NCI-H2081 treated with DMSO at 0.1 percent for 48 hours (cell line): ENCODE measurements around the gene PTCD3.

Experiments
- DNase-seq: peaks from one replicate; lab custom pipeline; 2025; lab: John Stamatoyannopoulos, UW

The PTCD3 gene

GRCh38 chr2:86143926-86144685, 38.1 kb downstream of the PTCD3 start:
- no peak for DNase-seq

DNA sequence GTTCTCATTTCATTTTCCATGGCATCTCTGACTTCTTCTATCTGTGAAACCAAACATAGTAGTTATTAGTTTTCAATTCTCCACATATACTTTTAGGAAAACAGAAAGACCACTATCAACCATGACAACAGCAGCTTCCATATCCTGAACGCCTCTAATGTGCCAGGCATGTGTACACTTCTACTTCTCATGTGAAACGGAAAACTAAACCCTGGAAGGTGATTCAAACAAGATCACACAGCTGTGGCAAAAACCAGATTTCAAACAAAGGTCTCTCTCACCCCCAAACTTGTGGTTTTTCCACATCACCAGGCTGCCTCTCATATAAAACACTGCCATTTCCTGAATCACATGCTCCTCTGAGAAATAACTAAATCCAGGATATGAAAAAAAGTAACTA, 41.8 kb downstream of the PTCD3 start:
- no peak for DNase-seq

- no peak for DNase-seq
These were observed 44.5 kb downstream of the PTCD3 start for GRCh38 chr2:86150502-86150901.

DNA sequence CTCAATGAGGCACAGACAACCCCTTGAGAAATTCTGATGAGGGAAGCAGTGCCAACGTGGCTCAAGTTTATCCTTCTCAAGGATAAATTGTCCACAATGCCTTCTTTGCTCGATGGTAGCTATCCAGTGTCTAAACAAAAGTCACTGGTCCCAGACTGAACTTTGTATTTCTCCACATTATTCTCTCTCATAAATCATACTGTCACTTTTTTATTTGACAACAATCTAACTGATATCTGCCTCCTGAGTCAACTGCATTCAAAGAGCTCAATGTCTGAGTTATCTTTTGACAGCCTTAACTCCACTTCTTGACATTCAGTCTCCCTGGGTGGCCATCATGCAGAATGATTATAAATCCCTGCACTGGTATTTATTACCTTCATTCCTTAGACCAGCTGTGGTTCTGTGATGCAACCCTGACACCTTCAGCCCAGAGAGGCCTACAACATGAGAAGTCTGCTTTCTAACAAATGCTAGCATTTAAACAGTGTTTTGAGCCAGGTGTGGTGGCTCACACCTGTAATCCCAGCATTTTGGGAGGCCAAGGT, 51.0 kb downstream of the PTCD3 start:
- no peak for DNase-seq

- DNase-seq, result no peak
These were observed 52.3 kb downstream of the PTCD3 start for GRCh38 chr2:86158286-86158685.

- no peak for DNase-seq
These were observed 54.3 kb downstream of the PTCD3 start for GRCh38 chr2:86160156-86160952.

DNA sequence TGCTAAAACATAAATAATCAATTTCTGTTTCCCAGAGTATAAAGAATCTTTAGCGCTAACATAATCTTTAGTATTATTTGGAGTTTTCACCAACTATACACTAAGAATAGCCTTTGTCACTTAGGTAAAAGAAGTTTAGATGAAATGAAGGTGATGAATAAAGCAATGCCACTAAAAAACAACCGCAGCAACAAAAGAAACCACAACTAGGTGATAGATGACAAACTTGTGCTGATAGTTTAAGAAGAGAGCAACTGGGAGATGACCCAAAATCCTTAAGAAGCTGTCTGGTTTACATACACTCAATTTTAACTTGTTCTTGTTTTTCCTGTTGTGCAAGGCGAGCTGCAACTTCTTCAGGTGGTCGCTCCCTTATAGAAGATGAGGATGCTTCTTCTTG, 64.4 kb downstream of the PTCD3 start:
- DNase-seq, result no peak

GRCh38 chr2:86171295-86171694, 65.3 kb downstream of the PTCD3 start:
- DNase-seq, result no peak

DNA sequence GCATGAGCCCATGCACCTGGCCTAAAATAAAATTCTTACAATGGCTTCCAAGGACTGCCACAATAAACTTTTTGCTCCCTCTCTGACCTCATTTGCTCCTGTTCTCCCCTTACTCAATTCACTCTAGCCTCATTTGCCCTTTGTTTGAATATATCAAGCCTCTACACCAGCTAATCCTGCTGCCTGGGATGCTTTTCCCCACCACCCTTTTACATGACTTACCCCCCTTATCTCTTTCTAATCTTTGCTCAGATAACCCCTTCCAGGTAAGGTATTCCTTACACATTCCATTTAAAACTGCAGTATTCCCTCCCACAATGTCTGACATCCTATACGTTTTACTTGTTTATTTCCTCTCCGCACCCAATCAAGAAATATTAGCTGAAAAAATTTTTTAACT, 66.6 kb downstream of the PTCD3 start:
- no peak for DNase-seq

DNA sequence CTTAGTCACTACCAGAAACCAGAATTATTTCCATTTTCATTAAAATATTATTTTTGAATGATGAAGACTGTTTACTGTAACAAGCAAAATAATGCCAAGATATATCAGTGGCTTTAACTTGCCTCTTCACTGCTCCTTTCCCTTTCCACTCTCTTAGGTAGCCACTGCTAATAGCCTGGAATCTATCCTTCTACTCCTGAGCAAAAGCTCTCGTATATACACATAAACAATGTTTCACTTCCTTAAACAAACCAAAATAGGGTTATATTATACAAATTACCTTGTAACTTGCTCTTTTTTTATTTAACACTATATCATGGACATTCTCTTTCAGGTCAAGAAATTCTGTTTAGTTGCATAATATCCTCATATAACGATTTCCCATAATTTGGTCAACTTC, 68.4 kb downstream of the PTCD3 start:
- no peak for DNase-seq

DNA sequence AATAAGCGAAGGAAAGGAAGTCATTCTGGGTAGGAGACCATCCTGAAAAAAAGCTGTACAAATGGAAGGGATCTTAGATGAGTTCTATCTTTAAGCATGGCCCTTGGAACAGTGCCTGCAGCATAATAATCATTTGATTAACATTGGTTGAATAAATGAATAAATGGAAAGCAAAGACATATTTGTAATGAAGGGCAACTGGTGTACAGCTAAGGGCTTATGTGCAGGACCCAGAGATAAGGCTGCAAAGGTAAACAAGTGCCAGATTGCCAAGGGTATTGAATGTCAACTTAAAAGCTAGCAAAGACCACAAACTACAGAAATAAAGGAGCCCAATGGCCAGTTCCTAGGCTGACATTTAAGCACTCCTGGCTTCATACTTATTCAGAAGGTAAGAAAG, 69.8 kb downstream of the PTCD3 start:
- no peak for DNase-seq

GRCh38 chr2:86176597-86176996, 70.6 kb downstream of the PTCD3 start:
- no peak for DNase-seq

DNA sequence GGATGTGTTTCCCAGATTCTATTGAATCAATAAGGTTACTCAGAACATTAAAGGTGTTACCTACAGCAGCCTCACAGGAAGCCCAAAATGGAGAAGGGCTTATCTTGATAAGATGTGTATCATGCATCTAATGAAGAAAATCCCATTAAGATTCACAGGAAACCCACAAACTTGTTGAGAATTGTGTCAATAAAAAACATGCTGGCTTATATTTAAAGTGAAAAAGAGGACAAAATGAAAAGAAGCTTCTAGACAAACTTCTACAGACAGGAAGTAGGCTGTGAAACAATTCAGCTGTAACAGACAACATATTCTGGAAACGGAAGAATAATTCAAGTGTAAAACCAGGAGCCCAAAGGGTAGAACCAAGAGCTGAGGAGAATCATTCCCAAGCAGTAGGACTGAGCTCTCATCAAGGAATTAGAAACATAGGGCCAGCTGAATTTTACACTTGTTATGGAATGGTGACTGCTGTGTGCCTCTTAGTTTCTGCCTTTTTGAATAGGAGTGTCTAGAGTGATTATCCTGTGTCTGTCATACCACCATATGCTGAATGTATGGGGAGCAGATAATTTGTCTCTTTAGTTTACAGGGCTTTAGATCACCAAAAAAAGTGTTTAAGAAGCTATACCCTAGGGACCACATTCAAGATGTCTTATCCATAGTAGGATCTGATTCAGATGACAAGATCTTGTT, 79.6 kb downstream of the PTCD3 start:
- DNase-seq, result no peak

DNA sequence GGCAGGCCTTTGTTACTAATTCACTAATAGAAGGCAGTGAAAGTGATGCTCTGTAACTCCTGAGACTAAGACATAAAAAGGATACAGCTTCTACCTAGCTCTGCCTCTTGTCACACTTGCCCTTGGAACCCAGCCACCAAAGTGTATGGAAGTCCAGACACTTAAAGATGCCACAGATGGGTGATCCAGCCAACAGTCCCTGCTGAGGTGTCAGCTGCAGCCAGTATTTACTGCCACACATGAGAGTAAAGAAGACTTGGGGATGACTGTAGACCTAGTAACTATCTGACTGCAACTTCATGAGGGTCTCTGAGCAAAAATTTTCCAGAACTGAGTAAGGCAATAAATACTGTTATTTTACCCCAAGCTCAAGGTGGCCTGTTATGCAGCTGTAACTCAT, 80.4 kb downstream of the PTCD3 start:
- DNase-seq, result no peak

DNA sequence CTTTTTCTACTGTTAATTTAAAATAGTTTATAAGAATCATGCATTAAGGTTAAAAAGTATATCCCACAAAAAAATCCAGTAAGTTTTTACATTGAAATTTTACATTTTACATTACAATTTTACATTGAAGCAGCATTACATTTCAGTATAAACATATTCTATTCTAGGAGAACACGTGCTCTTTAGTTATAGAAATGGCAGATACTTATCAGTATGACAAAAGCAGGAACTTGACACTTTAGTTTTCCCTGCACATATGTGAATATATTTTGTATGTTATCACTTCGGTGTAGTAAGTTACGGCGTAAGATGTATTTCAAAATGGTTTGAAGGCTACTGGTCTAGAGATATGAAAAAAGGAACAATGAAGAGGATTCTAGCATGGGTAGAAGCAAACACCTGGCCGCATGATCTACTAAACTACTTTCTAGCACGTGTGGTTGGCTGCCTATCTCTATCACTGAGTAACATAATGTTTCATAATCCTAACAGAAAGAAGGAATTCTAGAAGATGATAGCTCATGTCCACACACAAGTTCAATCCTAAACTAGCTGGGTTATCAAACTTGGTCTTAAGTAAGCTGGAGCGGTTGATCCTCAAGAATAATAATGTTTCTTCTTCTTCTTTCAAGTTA, 83.9 kb downstream of the PTCD3 start:
- DNase-seq, result no peak
